GM23338 (cell line): ENCODE measurements around the gene HPRT1. TPM values are rescaled to one million over a fixed set of nuclear protein-coding genes. Genes with fewer than 3 reads are reported as not detected.

Experiments used
- ATAC-seq: fragments of 200-7000 bp; cut with Tn5 transposase; 3 replicates; pipeline ENCODE4 v1.9.1; 2020
- DNase-seq: peaks from one replicate; pipeline ENCODE4 v3.0.0-alpha.2; 2015; ENCODE audit warnings: low spot score
- H2AFZ ChIP-seq: fragments of 200-600 bp; sonication (generic); 2 replicates; pipeline ENCODE4 v1.8.0; 2016; ENCODE audit warnings: antibody characterized with exemption, mild to moderate bottlenecking, moderate library complexity
- H3F3A ChIP-seq: fragments of 200-600 bp; sonication (generic); replicated peaks from 2 replicates; pipeline ENCODE4 v1.8.0; 2017; ENCODE audit warnings: antibody characterized with exemption, mixed run types, low read depth
- H3K27ac ChIP-seq: fragments of 200-600 bp; sonication (generic); 2 replicates; pipeline ENCODE4 v1.6.1; 2016; ENCODE audit warnings: low read depth
- H3K27me3 ChIP-seq: fragments of 200-600 bp; sonication (generic); 2 replicates; pipeline ENCODE4 v1.8.0; 2016; ENCODE audit warnings: mild to moderate bottlenecking, mixed run types, moderate library complexity; ENCODE audit not compliant: insufficient read depth
- H3K36me3 ChIP-seq: fragments of 200-600 bp; sonication (generic); 2 replicates; pipeline ENCODE4 v1.8.0; 2016; ENCODE audit warnings: mild to moderate bottlenecking; ENCODE audit not compliant: insufficient read depth
- H3K4me1 ChIP-seq: fragments of 200-600 bp; sonication (generic); 2 replicates; pipeline ENCODE4 v1.8.0; 2016; ENCODE audit warnings: mild to moderate bottlenecking, moderate library complexity; ENCODE audit not compliant: insufficient read depth
- H3K4me2 ChIP-seq: fragments of 200-600 bp; sonication (generic); 2 replicates; pipeline ENCODE4 v1.7.1; 2017; ENCODE audit warnings: mixed run types
- H3K4me3 ChIP-seq: fragments of 200-600 bp; sonication (generic); 2 replicates; pipeline ENCODE4 v1.6.1; 2016; ENCODE audit warnings: mixed run types
- H3K79me2 ChIP-seq: fragments of 200-600 bp; sonication (generic); replicated peaks from 2 replicates; pipeline ENCODE4 v1.8.0; 2017; ENCODE audit warnings: mild to moderate bottlenecking; ENCODE audit not compliant: insufficient read depth
- H3K9me2 ChIP-seq: fragments of 200-600 bp; sonication (generic); 2 replicates; pipeline ENCODE4 v1.8.0; 2017; ENCODE audit not compliant: insufficient read depth
- H4K20me1 ChIP-seq: fragments of 200-600 bp; sonication (generic); replicated peaks from 2 replicates; pipeline ENCODE4 v1.8.0; 2017; ENCODE audit warnings: mild to moderate bottlenecking; ENCODE audit not compliant: insufficient read depth
- H3K27ac Mint-ChIP-seq: 2 replicates; pipeline ENCODE4 v1.8.0; 2020; ENCODE audit warnings: inconsistent platforms, mild to moderate bottlenecking, moderate library complexity, mixed read lengths
- H3K27me3 Mint-ChIP-seq: 3 replicates; pipeline ENCODE4 v1.8.0; 2022; ENCODE audit warnings: low read depth, mild to moderate bottlenecking, moderate library complexity, mixed read lengths, inconsistent platforms; ENCODE audit not compliant: insufficient read depth, poor library complexity
- H3K36me3 Mint-ChIP-seq: 3 replicates; pipeline ENCODE4 v1.8.0; 2021; ENCODE audit warnings: low read depth, mild to moderate bottlenecking, inconsistent platforms, moderate library complexity, mixed read lengths
- H3K4me1 Mint-ChIP-seq: 3 replicates; pipeline ENCODE4 v1.8.0; 2020; ENCODE audit warnings: mild to moderate bottlenecking, inconsistent platforms, mixed read lengths
- H3K4me3 Mint-ChIP-seq: 3 replicates; pipeline ENCODE4 v1.8.0; 2021; ENCODE audit warnings: moderate library complexity, mild to moderate bottlenecking, inconsistent platforms, mixed read lengths
- H3K9me3 Mint-ChIP-seq: 3 replicates; pipeline ENCODE4 v1.8.0; 2020; ENCODE audit warnings: moderate library complexity, mild to moderate bottlenecking, inconsistent platforms, mixed read lengths
- CREB1 ChIP-seq: fragments of 250-450 bp; sonication (Bioruptor Pico); IDR thresholded peaks from 2 replicates; pipeline ENCODE4 v1.5.0; 2020; ENCODE audit warnings: low read depth, mild to moderate bottlenecking, moderate library complexity
- EZH2phosphoT487 ChIP-seq: fragments of 200-600 bp; sonication (generic); IDR thresholded peaks from one replicate; pipeline ENCODE4 v1.8.1; 2018; ENCODE audit warnings: antibody characterized with exemption; ENCODE audit not compliant: unreplicated experiment
- JUNB ChIP-seq: IDR thresholded peaks from one replicate; pipeline ENCODE4 v1.6.1; 2016; ENCODE audit warnings: antibody characterized with exemption; ENCODE audit not compliant: unreplicated experiment
- POLR2AphosphoS5 ChIP-seq: IDR thresholded peaks from 2 replicates; pipeline ENCODE4 v1.6.1; 2016; ENCODE audit warnings: antibody characterized with exemption, low read depth
- REST ChIP-seq: IDR thresholded peaks from one replicate; pipeline ENCODE4 v1.6.1; 2018; ENCODE audit warnings: antibody characterized with exemption; ENCODE audit not compliant: unreplicated experiment
- ZNF114 ChIP-seq: fragments of 250-450 bp; sonication (Bioruptor Pico); IDR thresholded peaks from 2 replicates; pipeline ENCODE4 v1.5.0; 2020; ENCODE audit warnings: mild to moderate bottlenecking, moderate library complexity
- ZNF331 ChIP-seq: fragments of 250-450 bp; sonication (Bioruptor Pico); IDR thresholded peaks from 2 replicates; pipeline ENCODE4 v1.5.0; 2020; ENCODE audit warnings: low read depth, mild to moderate bottlenecking, moderate library complexity
- polyA plus RNA-seq: library from polyadenylated mRNA; unstranded; fragments of >200 nt; fragmentation: Nextera tagmentation; extraction: Ambion mirVana; gene quantifications from 2 replicates; pipeline ENCODE4 v1.2.1, GENCODE V29; 2016
- total RNA-seq: library from RNA; depleted of rRNA; stranded (reverse); fragments of >200 nt; shearing (Covaris generic); gene quantifications from 2 replicates; pipeline ENCODE4 v1.2.3, GENCODE V29; 2014
- TF ChIP-seq, protein P1 (sequence below), 2 experiments: fragments of 200-600 bp in 1 of 2; sonication (generic) in 1 of 2; conservative IDR thresholded peaks; 2 replicates each; pipeline versions ENCODE4 v1.5.1 to v1.6.1; 2016 to 2017; ENCODE audit warnings: antibody characterized with exemption in 2 of 2, low read depth in 2 of 2, mild to moderate bottlenecking in 2 of 2, moderate library complexity in 1 of 2

Gene HPRT1
- total and polyA plus RNA-seq, 2 experiments from 2014 or later: 27.0 to 79.4 TPM

DNA sequence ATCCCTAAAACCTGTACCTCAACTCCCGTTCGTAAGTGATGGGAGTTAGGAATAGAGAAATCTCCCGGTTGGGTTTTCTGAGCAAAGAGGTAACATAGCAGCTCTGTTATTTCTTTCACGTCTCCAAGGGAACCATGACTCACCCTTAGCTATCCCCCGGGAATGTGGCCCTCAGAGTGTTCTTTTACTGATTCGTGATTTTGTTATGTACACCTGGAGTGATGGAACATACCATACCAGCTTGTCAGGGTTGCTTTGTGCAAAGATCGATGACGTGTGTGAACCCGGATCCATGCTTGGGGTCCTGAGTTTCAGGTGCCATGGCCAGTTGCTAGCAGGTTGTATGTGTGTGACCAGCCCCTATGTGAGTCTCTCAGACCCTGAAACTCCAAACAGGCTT, 52.6 kb downstream of the HPRT1 start:
- H3K9me2 ChIP-seq: no peaks in the 10 kb centered on the region
- no peak for ATAC-seq
- H3K79me2 ChIP-seq: no peaks in the 10 kb centered on the region
- TF ChIP-seq ZNF114 (CRISPR knock-in tag) (no peak), JUNB (no peak), POLR2AphosphoS5 (no peak)
- DNase-seq: peak; percentile 31
- H3K27ac ChIP-seq: no peak overlapping the region
- Mint-ChIP-seq H3K27me3 (no peaks in the 10 kb centered on the region), H3K36me3 (no peaks in the 10 kb centered on the region; the same call in 2 of the 3 replicates), H3K9me3 (no peaks in the 10 kb centered on the region; the same call in 2 of the 3 replicates), H3K4me1 (peaks cover 9% of the 10 kb centered on the region), H3K4me3 (no peak overlapping the region), H3K27ac (no peak overlapping the region)
- H3K36me3 ChIP-seq: no peaks in the 10 kb centered on the region
- H3K4me1 ChIP-seq: no peaks in the 10 kb centered on the region; the same call in 1 of the 2 replicates
- H3F3A ChIP-seq: no peaks in the 10 kb centered on the region
- H4K20me1 ChIP-seq: no peaks in the 10 kb centered on the region
- H3K4me3 ChIP-seq: no peak overlapping the region
- H2AFZ ChIP-seq: no peak overlapping the region
- no peak overlapping the region for H3K4me2 ChIP-seq
- H3K27me3 ChIP-seq: no peaks in the 10 kb centered on the region

DNA sequence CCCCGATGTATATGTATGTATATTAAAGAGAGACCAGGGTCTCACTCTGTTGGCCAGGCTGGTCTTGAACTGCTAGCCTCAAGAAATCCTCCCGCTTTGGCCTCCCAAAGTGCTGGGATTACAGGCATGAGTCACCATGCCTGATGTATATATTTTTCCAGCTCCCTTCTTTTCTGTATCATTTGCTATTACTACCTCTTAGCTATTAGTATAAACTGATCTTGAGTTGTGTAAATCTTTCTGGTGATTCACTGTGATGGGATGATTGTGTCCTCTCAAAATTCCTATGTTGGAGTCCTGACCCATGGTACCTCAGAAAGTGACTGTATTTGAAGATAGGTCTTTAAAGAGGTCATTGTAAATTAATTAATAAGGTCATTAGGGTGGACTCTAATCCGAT, 53.1 kb downstream of the HPRT1 start:
- Histone ChIP-seq H3K79me2 (no peaks in the 10 kb centered on the region), H3K4me2 (no peak overlapping the region), H3K27me3 (no peaks in the 10 kb centered on the region), H3K4me3 (no peak overlapping the region), H4K20me1 (no peaks in the 10 kb centered on the region), H3K4me1 (no peaks in the 10 kb centered on the region; the same call in 1 of the 2 replicates), H3K9me2 (no peaks in the 10 kb centered on the region), H3K27ac (no peak overlapping the region), H2AFZ (no peak overlapping the region), H3F3A (no peaks in the 10 kb centered on the region), H3K36me3 (no peaks in the 10 kb centered on the region)
- TF ChIP-seq REST: no peak
- ATAC-seq (no peak), DNase-seq (no peak)
- Mint-ChIP-seq H3K4me3 (no peak overlapping the region), H3K4me1 (peaks cover 9% of the 10 kb centered on the region), H3K9me3 (no peaks in the 10 kb centered on the region; the same call in 2 of the 3 replicates), H3K36me3 (no peaks in the 10 kb centered on the region; the same call in 2 of the 3 replicates), H3K27ac (no peak overlapping the region), H3K27me3 (no peaks in the 10 kb centered on the region)

DNA sequence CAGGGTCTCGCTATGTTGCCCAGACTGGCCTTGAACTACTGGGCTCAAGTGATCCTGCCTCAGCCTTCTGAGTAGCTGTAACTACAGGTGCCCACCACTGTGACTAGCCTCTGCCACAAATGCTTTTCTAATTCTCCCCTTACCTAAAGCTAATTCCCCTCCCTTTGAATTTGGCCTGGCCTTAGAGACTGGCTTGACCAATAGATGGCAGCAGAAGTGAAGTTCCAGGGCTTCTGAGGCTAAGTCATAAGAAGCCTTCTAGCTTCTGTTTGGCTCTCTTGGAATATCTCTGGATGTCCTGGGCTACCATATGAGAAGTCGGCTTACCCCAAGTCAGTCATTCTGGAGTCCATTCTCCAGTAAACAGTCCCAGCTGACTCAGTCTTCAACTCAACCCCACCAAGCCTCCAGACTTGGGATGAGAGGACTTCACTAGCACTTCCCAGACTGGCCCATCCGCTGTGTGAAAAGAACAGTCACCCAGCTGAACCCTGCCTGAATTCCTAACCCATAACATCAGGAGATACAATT, 61.0 kb downstream of the HPRT1 start:
- no peaks in the 10 kb centered on the region for H3K27me3 ChIP-seq
- H3K4me3 Mint-ChIP-seq: no peak overlapping the region
- no peak overlapping the region for H3K27ac Mint-ChIP-seq

More for the DNA sequence above, 61.0 kb downstream of the HPRT1 start:
- Histone ChIP-seq H3K27ac (no peak overlapping the region), H4K20me1 (no peaks in the 10 kb centered on the region), H3K36me3 (no peaks in the 10 kb centered on the region), H2AFZ (no peak overlapping the region), H3K79me2 (no peaks in the 10 kb centered on the region), H3K4me1 (no peaks in the 10 kb centered on the region), H3K9me2 (no peaks in the 10 kb centered on the region), H3K4me2 (no peak overlapping the region), H3F3A (no peaks in the 10 kb centered on the region), H3K4me3 (no peak overlapping the region)
- peak; percentile 80 for DNase-seq
- peak; percentile 98 for ATAC-seq
- Mint-ChIP-seq H3K36me3 (no peaks in the 10 kb centered on the region), H3K27me3 (no peaks in the 10 kb centered on the region), H3K4me1 (no peaks in the 10 kb centered on the region), H3K9me3 (no peaks in the 10 kb centered on the region; the same call in 2 of the 3 replicates)
- TF ChIP-seq ZNF331 (CRISPR knock-in tag): peak; percentile 53; the same call in 1 of the 2 replicates
- TF ChIP-seq, protein P1, sequence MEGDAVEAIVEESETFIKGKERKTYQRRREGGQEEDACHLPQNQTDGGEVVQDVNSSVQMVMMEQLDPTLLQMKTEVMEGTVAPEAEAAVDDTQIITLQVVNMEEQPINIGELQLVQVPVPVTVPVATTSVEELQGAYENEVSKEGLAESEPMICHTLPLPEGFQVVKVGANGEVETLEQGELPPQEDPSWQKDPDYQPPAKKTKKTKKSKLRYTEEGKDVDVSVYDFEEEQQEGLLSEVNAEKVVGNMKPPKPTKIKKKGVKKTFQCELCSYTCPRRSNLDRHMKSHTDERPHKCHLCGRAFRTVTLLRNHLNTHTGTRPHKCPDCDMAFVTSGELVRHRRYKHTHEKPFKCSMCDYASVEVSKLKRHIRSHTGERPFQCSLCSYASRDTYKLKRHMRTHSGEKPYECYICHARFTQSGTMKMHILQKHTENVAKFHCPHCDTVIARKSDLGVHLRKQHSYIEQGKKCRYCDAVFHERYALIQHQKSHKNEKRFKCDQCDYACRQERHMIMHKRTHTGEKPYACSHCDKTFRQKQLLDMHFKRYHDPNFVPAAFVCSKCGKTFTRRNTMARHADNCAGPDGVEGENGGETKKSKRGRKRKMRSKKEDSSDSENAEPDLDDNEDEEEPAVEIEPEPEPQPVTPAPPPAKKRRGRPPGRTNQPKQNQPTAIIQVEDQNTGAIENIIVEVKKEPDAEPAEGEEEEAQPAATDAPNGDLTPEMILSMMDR (conservative IDR thresholded peaks at IDR 0.05; ENCODE audit: low read depth in 2 of 2): peak; percentile 70 to 80
- TF ChIP-seq CREB1: 0 out of 2 replicates have a peak, but pooled peaks have one; percentile 5
- TF ChIP-seq EZH2phosphoT487: no peak
